Gastrocnemius medialis (tissue), 4 donors: ENCODE data around the gene ZNF264. TPM values are rescaled to one million over a fixed set of nuclear protein-coding genes. Genes with fewer than 3 reads are reported as not detected.

Experiments
- ATAC-seq, 2 donors: fragments of 150-250 bp; one replicate each; pipeline ENCODE4 v1.9.1; 2016
- DNase-seq, 2 donors: peaks; one replicate each; pipeline ENCODE4 v3.0.0-alpha.2; 2019
- H3K27ac ChIP-seq, 4 donors: fragments of 200-600 bp; sonication (generic); 1 replicate in 1 of 4; 2 replicates in 3 of 4; pipeline ENCODE4 v1.5.1; 2016 to 2018; ENCODE audit warnings: mild to moderate bottlenecking in 2 of 4, moderate library complexity in 1 of 4
- H3K27me3 ChIP-seq, 3 donors: fragments of 200-600 bp; sonication (generic) in 2 of 3; 1 replicate in 1 of 3; 2 replicates in 2 of 3; pipeline versions ENCODE4 v1.5.1 to v1.6.0; 2016 to 2019; ENCODE audit warnings: mild to moderate bottlenecking in 1 of 3, moderate library complexity in 1 of 3
- H3K36me3 ChIP-seq, 2 donors: fragments of 200-600 bp; sonication (generic) in 1 of 2; one replicate each; pipeline ENCODE4 v1.5.1; 2017 to 2018
- H3K4me1 ChIP-seq, 2 donors: fragments of 200-600 bp; sonication (generic) in 1 of 2; one replicate each; pipeline ENCODE4 v1.5.1; 2016 to 2017; ENCODE audit warnings: mild to moderate bottlenecking in 2 of 2
- H3K4me3 ChIP-seq, 4 donors: fragments of 200-600 bp; sonication (generic) in 3 of 4; 1 replicate in 1 of 4; 2 replicates in 3 of 4; pipeline ENCODE4 v1.5.1; 2016 to 2019; ENCODE audit warnings: mild to moderate bottlenecking in 2 of 4
- H3K9me3 ChIP-seq, 3 donors: fragments of 200-600 bp; sonication (generic) in 2 of 3; 1 replicate in 1 of 3; 2 replicates in 2 of 3; pipeline ENCODE4 v1.5.1; 2016 to 2019
- POLR2A ChIP-seq, 2 donors: fragments of 450-650 bp; IDR thresholded peaks; one replicate each; pipeline ENCODE4 v1.6.1; 2017; ENCODE audit warnings: antibody characterized with exemption in 2 of 2, mild to moderate bottlenecking in 2 of 2, moderate library complexity in 2 of 2
- in situ Hi-C, 4 donors: fragments of 200-750 bp; cut with MboI; loops; one replicate each; pipeline versions ENCODE4 v1.15.0 to v1.8.0; 2017; ENCODE audit warnings: low sequenced_read_pairs in 4 of 4
- intact Hi-C: fragments of 100-400 bp; cut with DNase I; formaldehyde crosslinking; loops from one replicate; pipeline ENCODE4 v1.15.1; 2023; ENCODE audit warnings: low total_unique reads
- total RNA-seq, 4 donors: library from RNA; depleted of rRNA; stranded (reverse); fragments of >200 nt; gene quantifications; one replicate each; pipeline versions ENCODE4 v1.1.0 to v1.2.3, GENCODE V29; 2016
- TF ChIP-seq, protein P1 (sequence below), 5 experiments: fragments of 450-650 bp in 3 of 5; fragments of 200-600 bp in 2 of 5; sonication (generic) in 2 of 5; IDR thresholded peaks in 4 of 5; conservative IDR thresholded peaks in 1 of 5; 1 replicate in 4 of 5; 2 replicates in 1 of 5; pipeline ENCODE4 v1.5.1; 2016 to 2019; ENCODE audit warnings: antibody characterized with exemption in 5 of 5, mild to moderate bottlenecking in 3 of 5, moderate library complexity in 3 of 5

Gene ZNF264
- total RNA-seq, 4 donors from 2014 or later: 11.3 to 21.8 (median 16.9) TPM

DNA sequence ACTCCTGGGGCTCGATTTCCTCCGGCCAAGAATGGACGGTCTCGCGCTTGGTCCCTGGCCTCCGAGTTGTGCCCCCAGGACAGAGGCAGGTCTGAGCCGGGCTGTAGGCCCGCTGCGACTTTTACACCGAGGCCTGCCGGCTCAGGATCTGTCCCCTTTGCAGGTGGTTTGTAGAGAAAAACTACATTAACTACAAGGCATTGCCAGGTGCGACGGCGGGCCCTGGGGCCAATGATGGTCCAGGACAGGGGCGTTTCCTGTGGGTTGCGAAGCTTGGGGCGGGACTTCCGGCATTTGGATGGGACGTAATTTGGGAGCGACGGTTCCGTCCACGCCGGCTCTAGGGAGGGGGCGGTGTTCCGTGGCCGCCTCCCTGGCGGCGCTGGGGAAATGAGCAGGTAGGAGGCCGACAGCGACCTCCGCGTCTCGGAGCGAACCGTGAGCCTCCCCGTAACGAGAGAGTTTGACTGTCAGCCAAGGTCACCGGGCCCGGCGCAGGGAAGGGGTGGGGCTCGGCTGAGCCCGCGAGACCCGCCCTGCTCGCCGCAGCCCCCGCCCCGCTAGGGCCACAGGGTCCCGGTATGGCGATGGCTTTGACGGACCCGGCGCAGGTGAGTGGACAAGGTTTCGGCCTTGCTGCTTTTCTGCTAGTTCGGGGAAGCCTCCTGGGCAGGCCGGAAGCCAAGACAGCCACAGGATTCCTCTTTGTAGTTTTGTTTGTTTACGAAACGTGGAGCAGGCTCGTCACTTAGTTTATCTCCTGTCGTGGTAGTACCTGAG lies 49.2 kb downstream of the ZNF264 start, which contains the start of gene ZNF805:
Gene ZNF805, plus strand, starts transcription at position 322 of the 780 bp plus-strand sequence. Its CDS starts 260 bp downstream, at position 582.
- H3K4me1 ChIP-seq: peaks cover 23% of the 10 kb centered on the region in 2 donors
- no peaks in the 10 kb centered on the region for H3K9me3 ChIP-seq
- intact Hi-C loops (loop anchor here (1.0 to 2.0 kb wide), 4 partner anchors 40 to 702 kb away; partner anchors contain the start of genes ZFP28, ZNF264, ZNF460 and ZNF776), in situ Hi-C loops (no loop called here)
- H3K27ac ChIP-seq: peak within 1 kb of the TSS; percentile 89 to 97 (median 96)
- peak within 1 kb of the TSS; percentile 93 to 98 (median 97) for H3K4me3 ChIP-seq
- peaks cover 0 to 16% of the 10 kb centered on the region in 2 donors for H3K36me3 ChIP-seq
- peak; percentile 98 to 99 for ATAC-seq
- peak; percentile 94 to 97 for DNase-seq
- no peaks in the 10 kb centered on the region for H3K27me3 ChIP-seq
- TF ChIP-seq POLR2A (IDR thresholded peaks at IDR 0.05): peak; percentile 62 to 67
- TF ChIP-seq, protein P1, sequence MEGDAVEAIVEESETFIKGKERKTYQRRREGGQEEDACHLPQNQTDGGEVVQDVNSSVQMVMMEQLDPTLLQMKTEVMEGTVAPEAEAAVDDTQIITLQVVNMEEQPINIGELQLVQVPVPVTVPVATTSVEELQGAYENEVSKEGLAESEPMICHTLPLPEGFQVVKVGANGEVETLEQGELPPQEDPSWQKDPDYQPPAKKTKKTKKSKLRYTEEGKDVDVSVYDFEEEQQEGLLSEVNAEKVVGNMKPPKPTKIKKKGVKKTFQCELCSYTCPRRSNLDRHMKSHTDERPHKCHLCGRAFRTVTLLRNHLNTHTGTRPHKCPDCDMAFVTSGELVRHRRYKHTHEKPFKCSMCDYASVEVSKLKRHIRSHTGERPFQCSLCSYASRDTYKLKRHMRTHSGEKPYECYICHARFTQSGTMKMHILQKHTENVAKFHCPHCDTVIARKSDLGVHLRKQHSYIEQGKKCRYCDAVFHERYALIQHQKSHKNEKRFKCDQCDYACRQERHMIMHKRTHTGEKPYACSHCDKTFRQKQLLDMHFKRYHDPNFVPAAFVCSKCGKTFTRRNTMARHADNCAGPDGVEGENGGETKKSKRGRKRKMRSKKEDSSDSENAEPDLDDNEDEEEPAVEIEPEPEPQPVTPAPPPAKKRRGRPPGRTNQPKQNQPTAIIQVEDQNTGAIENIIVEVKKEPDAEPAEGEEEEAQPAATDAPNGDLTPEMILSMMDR (IDR thresholded peaks at IDR 0.05 in 4 of 5, conservative IDR thresholded peaks at IDR 0.05 in 1 of 5): peak in 3 of 5 experiments; percentile 29 to 38 (median 36)

- peak in 1 of 2 donors; percentile 5 for ATAC-seq
- no peaks in the 10 kb centered on the region for H3K9me3 ChIP-seq
Observed at GRCh38 chr19:57241176-57241575, 49.9 kb downstream of the ZNF264 start.

DNA sequence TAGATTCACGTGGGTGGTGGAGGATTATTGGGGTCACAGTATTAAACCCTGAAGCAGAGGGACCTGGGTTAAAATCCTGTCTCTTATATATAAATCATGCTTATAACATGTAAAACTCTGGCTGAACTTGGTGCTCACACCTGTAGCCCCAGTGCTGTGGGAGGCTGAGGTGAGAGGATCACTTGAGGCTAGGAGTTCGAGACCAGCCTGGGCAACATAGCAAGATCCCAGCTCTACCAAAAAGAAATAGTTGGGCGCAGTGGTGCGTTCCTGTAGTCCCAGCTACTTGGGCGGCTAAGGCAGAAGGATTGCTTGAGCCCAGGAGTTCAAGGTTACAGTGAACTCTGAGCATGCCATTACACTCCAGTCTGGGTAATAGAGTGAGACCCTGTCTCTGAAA lies 51.5 kb downstream of the ZNF264 start:
- Histone ChIP-seq H3K4me3 (no peak overlapping the region), H3K9me3 (no peaks in the 10 kb centered on the region), H3K4me1 (peaks cover 23% of the 10 kb centered on the region in 2 donors), H3K27me3 (no peaks in the 10 kb centered on the region), H3K27ac (no peak overlapping the region), H3K36me3 (peaks cover 0 to 34% of the 10 kb centered on the region in 2 donors)
- ATAC-seq: no peak
- in situ Hi-C loops (no loop called here), intact Hi-C loops (no loop called here)
- DNase-seq: no peak
- TF ChIP-seq POLR2A (IDR thresholded peaks at IDR 0.05): no peak
- TF ChIP-seq, protein P1 (IDR thresholded peaks at IDR 0.05 in 4 of 5, conservative IDR thresholded peaks at IDR 0.05 in 1 of 5): no peak

More at GRCh38 chr19:57241176-57241575, 49.9 kb downstream of the ZNF264 start:
- Histone ChIP-seq H3K4me3 (peak overlapping the region; percentile 93 to 98 (median 97)), H3K36me3 (peaks cover 0 to 22% of the 10 kb centered on the region in 2 donors), H3K4me1 (peaks cover 23% of the 10 kb centered on the region in 2 donors), H3K27me3 (no peaks in the 10 kb centered on the region), H3K27ac (peak overlapping the region; percentile 89 to 97 (median 96))
- no peak for DNase-seq
- TF ChIP-seq, protein P1 (IDR thresholded peaks at IDR 0.05 in 4 of 5, conservative IDR thresholded peaks at IDR 0.05 in 1 of 5): no peak
- no peak for TF ChIP-seq POLR2A (IDR thresholded peaks at IDR 0.05)
- in situ Hi-C loops: no loop called here
- intact Hi-C loops: loop anchor here (2.0 kb wide), 1 partner anchor 50 kb away; the partner anchor contains the start of gene ZNF264

DNA sequence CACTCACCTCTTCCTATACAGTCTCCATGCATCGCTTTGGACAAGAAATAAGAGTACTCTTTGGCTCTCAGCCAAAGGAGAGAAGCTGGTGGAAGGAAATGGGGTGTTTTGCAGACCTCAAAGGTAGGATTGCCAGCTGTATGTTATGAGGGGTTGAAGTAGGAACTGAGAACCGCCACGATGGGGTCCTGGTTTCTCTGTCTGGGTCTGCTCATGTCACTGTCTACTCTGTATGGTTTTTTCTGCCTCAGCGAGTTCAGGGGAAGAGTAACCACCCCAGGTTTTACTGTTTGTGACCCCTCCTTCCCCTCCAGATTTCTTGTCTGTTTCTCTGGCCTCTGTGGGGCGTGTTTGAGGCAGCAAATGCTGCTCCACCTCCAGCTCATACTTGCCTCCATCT lies 53.2 kb downstream of the ZNF264 start:
- DNase-seq (no peak), ATAC-seq (no peak)
- Histone ChIP-seq H3K27me3 (no peaks in the 10 kb centered on the region), H3K4me1 (peaks cover 23% of the 10 kb centered on the region in 2 donors), H3K9me3 (no peaks in the 10 kb centered on the region), H3K27ac (no peak overlapping the region), H3K4me3 (no peak overlapping the region), H3K36me3 (peaks cover 0 to 48% of the 10 kb centered on the region in 2 donors)
- TF ChIP-seq POLR2A (IDR thresholded peaks at IDR 0.05): no peak
- TF ChIP-seq, protein P1 (IDR thresholded peaks at IDR 0.05 in 4 of 5, conservative IDR thresholded peaks at IDR 0.05 in 1 of 5): no peak
- intact Hi-C loops (no loop called here), in situ Hi-C loops (no loop called here)
